ENCODE results near the gene STRN.

DNA sequence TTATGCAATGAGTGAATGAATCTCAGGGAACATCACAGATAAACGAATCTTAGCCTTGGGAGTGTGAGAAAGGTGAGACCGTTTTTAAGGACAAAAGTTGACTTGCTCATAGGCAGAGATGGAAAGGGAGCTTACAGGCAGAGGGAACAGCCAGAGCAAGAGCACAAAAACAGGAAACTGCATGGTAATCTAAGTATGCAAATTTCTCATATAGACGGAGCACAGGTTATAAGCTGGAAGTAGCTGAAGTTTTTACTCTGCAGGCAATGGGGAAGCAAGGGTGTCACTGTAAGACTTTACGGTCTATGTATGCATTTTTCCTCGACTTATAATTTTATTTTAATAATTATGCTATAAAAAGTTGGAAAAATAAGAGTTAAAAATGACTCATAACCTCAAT, 44.8 kb upstream of the STRN start:
- TF ChIP-seq CTCF (IDR thresholded peaks at IDR 0.05; ENCODE audit: low read depth, low read length) (no peak), EZH2phosphoT487 (IDR thresholded peaks at IDR 0.05; ENCODE audit: low read depth) (no peak)
